ENCODE measurements around the gene NUAK1.
"Not testable (repeated sequence)": the region's sequence is repeated elsewhere in the genome, so short reads cannot be mapped to it uniquely, and the experiment has no call there.

Gene NUAK1

DNA sequence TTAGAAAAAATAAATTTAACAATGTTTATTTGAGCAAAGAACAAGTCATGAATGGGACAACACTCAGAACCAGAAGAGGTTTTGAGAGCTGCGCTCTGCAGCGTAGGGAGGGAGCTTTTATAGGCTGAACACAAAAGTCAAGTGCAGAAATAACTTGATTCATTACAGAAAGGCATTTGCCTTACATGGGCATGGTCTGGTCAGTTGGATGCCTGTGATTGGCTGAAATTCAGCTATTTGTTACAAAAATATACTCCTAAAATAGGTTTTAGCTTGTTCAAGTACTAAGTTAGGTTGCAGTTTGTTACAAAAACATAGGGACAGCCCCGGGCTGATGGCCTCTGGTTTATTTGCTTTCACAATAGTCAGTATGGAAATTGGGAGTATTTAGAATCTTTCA lies 118.0 kb downstream of the NUAK1 start:
- no peak for DNase-seq
- intact Hi-C loops (cut with DNase I): no loop called here

DNA sequence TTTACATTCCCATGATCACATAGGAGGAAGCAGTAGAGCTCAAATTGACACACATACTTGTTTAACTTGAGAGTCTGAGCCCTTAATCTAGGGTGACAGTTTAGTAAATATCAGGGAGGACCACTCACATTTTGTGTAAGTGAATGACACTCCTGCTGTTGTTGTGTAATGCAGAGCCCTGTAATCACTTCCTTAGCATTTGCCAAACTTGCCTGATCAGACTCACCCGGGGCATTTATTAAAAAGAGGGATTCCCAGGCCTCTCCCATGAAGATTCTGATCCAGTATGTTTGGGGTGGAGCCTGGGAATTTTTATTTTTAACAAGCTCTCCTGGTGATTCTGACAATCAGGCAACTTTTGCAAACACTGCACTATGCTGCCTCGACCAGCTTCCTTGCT lies 119.6 kb downstream of the NUAK1 start:
- intact Hi-C loops (cut with DNase I): no loop called here
- no peak for DNase-seq

- intact Hi-C loops (cut with DNase I): no loop called here
- DNase-seq: no peak
These were observed 120.5 kb downstream of the NUAK1 start for GRCh38 chr12:106018286-106018685.

GRCh38 chr12:106016601-106017278 lies 122.0 kb downstream of the NUAK1 start:
- intact Hi-C loops (cut with DNase I); DNase-seq: not testable (repeated sequence)

DNA sequence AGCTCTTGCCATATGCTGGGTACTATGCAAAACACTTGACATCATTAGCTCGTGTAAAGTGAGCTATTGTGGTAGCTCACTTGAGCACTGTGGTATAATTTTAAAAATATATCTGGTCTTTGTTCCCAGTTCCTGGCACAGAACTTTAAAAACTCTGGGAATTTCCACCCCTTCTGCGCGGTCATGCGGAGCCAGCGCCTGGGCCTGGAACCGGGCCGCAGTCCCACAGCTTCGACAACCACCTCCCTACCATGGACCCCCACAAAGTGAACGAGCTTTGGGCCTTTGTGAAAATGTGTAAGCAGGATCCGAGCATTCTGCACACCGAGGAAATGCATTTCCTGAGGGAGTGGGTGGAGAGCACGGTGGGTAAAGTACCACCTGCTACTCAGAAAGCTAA lies 123.1 kb downstream of the NUAK1 start:
- DNase-seq: no peak
- intact Hi-C loops (cut with DNase I): no loop called here

DNA sequence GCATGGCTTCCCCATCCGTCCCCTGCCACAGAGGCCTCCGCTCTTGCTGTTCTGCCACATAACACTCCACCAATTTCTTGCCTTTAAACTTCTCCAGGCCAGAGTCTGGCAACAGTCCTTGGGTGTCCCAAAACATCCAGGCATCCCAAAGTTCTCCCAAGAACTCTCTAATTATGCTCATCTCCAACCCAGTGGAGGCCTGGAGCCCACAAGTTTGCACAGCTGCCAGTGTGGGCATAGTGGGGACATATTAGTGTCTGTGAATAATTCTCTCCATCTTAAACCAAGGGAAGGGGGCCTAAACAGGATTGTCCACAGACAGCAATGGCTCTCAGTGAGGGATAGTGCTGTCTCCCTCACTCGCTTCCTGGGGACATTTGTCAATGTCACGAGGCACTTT lies 124.8 kb downstream of the NUAK1 start:
- no peak for DNase-seq
- intact Hi-C loops (cut with DNase I): no loop called here
